H1 (cell line): Measurements from ENCODE around the gene VSTM2L. TPM values are rescaled to one million over a fixed set of nuclear protein-coding genes. Genes with fewer than 3 reads are reported as not detected.

Experiments used
- CTCF ChIA-PET: fragments of 300-600 bp; sonication (Branson Sonifier 250); formaldehyde crosslinking; loops from one replicate; lab custom pipeline; 2021; ENCODE audit not compliant: partially characterized antibody; lab: Charles Lee
- POLR2A ChIA-PET: fragments of 300-600 bp; sonication (Branson Sonifier 250); formaldehyde crosslinking; loops from one replicate; lab custom pipeline; 2021; ENCODE audit warnings: inconsistent platforms; ENCODE audit not compliant: partially characterized antibody; lab: Charles Lee
- DNase-seq, 2 experiments: peaks; one replicate each; pipeline versions ENCODE4 v3.0.0 to v3.0.0-alpha.2; 2010 to 2022; ENCODE audit warnings: low spot score in 2 of 2, low read depth in 1 of 2, mixed read lengths in 1 of 2
- FAIRE-seq: peaks from 2 replicates; lab custom pipeline; 2011; peaks lifted over from hg19 to GRCh38; lab: Jason Lieb, UNC
- H2AFZ ChIP-seq: 2 replicates; pipeline ENCODE4 v1.8.1; 2012; ENCODE audit warnings: low read length, inconsistent platforms
- H2AK5ac ChIP-seq: 2 replicates; pipeline ENCODE4 v1.6.1; 2013; ENCODE audit warnings: low read depth, low read length
- H2BK120ac ChIP-seq: replicated peaks from 2 replicates; pipeline ENCODE3; 2013; ENCODE audit warnings: low read depth, low read length, inconsistent platforms
- H2BK12ac ChIP-seq: 2 replicates; pipeline ENCODE4 v1.6.1; 2013; ENCODE audit warnings: low read depth, low read length
- H2BK15ac ChIP-seq: 2 replicates; pipeline ENCODE4 v1.6.1; 2013; ENCODE audit warnings: low read length
- H2BK20ac ChIP-seq: 2 replicates; pipeline ENCODE4 v1.6.1; 2013; ENCODE audit warnings: low read length
- H2BK5ac ChIP-seq: 2 replicates; pipeline ENCODE4 v1.6.1; 2013; ENCODE audit warnings: low read depth, low read length
- H3K14ac ChIP-seq: 2 replicates; pipeline ENCODE4 v1.6.1; 2013; ENCODE audit warnings: inconsistent platforms; ENCODE audit not compliant: insufficient read length
- H3K18ac ChIP-seq: 2 replicates; pipeline ENCODE4 v1.6.1; 2013; ENCODE audit warnings: low read length; ENCODE audit errors: extremely low read depth
- H3K23ac ChIP-seq: 2 replicates; pipeline ENCODE4 v1.6.1; 2013; ENCODE audit warnings: inconsistent platforms; ENCODE audit not compliant: insufficient read length
- H3K23me2 ChIP-seq: 2 replicates; pipeline ENCODE4 v1.6.1; 2013; ENCODE audit warnings: low read depth, low read length
- H3K27ac ChIP-seq: 2 replicates; pipeline ENCODE4 v1.6.1; 2011; ENCODE audit warnings: low read depth, low read length, inconsistent platforms
- H3K27me3 ChIP-seq, 4 experiments: replicated peaks in 1 of 4; 1 replicate in 1 of 4; 2 replicates in 3 of 4; pipeline versions ENCODE4 v1.6.1 to v1.8.1; 2011 to 2013; ENCODE audit warnings: low read length in 3 of 4, mild to moderate bottlenecking in 3 of 4, inconsistent platforms in 2 of 4, mixed read lengths in 2 of 4, moderate library complexity in 1 of 4; ENCODE audit not compliant: control insufficient read depth in 3 of 4, insufficient read depth in 3 of 4; ENCODE audit errors: extremely low read depth in 1 of 4
- H3K36me3 ChIP-seq, 4 experiments: 2 replicates each; pipeline versions ENCODE4 v1.6.1 to v1.8.1; 2011 to 2013; ENCODE audit warnings: mild to moderate bottlenecking in 4 of 4, low read length in 3 of 4, moderate library complexity in 2 of 4, control low read depth in 1 of 4, inconsistent platforms in 1 of 4; ENCODE audit not compliant: insufficient read depth in 4 of 4, control insufficient read depth in 2 of 4
- H3K4ac ChIP-seq: replicated peaks from 2 replicates; pipeline ENCODE3; 2013; ENCODE audit warnings: low read length, low read depth, mixed read lengths, inconsistent platforms; ENCODE audit not compliant: insufficient read length
- H3K4me1 ChIP-seq, 4 experiments: replicated peaks in 1 of 4; 1 replicate in 1 of 4; 2 replicates in 3 of 4; pipeline versions ENCODE4 v1.6.1 to v1.8.1; 2011 to 2013; ENCODE audit warnings: low read length in 3 of 4, inconsistent platforms in 2 of 4, mixed read lengths in 1 of 4; ENCODE audit not compliant: insufficient read depth in 4 of 4, control insufficient read depth in 3 of 4
- H3K4me2 ChIP-seq, 2 experiments: 2 replicates each; pipeline versions ENCODE4 v1.6.1 to v1.8.1; 2011 to 2013; ENCODE audit warnings: low read depth in 2 of 2, low read length in 2 of 2, control low read depth in 1 of 2, inconsistent platforms in 1 of 2, mild to moderate bottlenecking in 1 of 2; ENCODE audit not compliant: insufficient read depth in 1 of 2
- H3K4me3 ChIP-seq, 4 experiments: fragments of 200-600, 300-600 bp in 1 of 4; sonication (generic), shearing (Covaris generic), sonication (Bioruptor Twin) in 1 of 4; 2 replicates each; pipeline versions ENCODE4 v1.5.1 to v1.8.1; 2011 to 2016; ENCODE audit warnings: low read length in 4 of 4, low read depth in 3 of 4, control low read depth in 2 of 4, inconsistent platforms in 2 of 4, mild to moderate bottlenecking in 2 of 4, mixed read lengths in 1 of 4, moderate library complexity in 1 of 4; ENCODE audit not compliant: insufficient read depth in 2 of 4; ENCODE audit errors: extremely low read depth in 1 of 4
- H3K56ac ChIP-seq: replicated peaks from 2 replicates; pipeline ENCODE3; 2013; ENCODE audit warnings: low read depth, mild to moderate bottlenecking, mixed read lengths, low read length, inconsistent platforms; ENCODE audit not compliant: insufficient read length
- H3K79me1 ChIP-seq: 2 replicates; pipeline ENCODE4 v1.6.1; 2013; ENCODE audit warnings: low read depth, low read length, control low read depth
- H3K79me2 ChIP-seq, 2 experiments: 2 replicates each; pipeline versions ENCODE4 v1.6.1 to v1.8.1; 2012 to 2013; ENCODE audit warnings: low read length in 2 of 2, mild to moderate bottlenecking in 2 of 2, inconsistent platforms in 1 of 2; ENCODE audit not compliant: insufficient read depth in 2 of 2, control insufficient read depth in 1 of 2
- H3K9ac ChIP-seq, 4 experiments: replicated peaks in 1 of 4; 1 replicate in 1 of 4; 2 replicates in 3 of 4; pipeline versions ENCODE4 v1.6.1 to v1.8.1; 2011 to 2013; ENCODE audit warnings: low read depth in 3 of 4, low read length in 3 of 4, control low read depth in 2 of 4, mild to moderate bottlenecking in 2 of 4, moderate library complexity in 2 of 4, inconsistent platforms in 1 of 4; ENCODE audit errors: extremely low read depth in 1 of 4
- H3K9me3 ChIP-seq, 2 experiments: 2 replicates each; pipeline versions ENCODE4 v1.6.1 to v1.8.1; 2012 to 2013; ENCODE audit warnings: mild to moderate bottlenecking in 2 of 2, moderate library complexity in 2 of 2, control low read depth in 1 of 2, inconsistent platforms in 1 of 2, low read depth in 1 of 2, low read length in 1 of 2, mixed read lengths in 1 of 2; ENCODE audit not compliant: insufficient read depth in 2 of 2
- H4K20me1 ChIP-seq, 2 experiments: replicated peaks in 1 of 2; 2 replicates each; pipeline versions ENCODE3 to v1.8.1; 2011 to 2013; ENCODE audit warnings: inconsistent platforms in 2 of 2, low read length in 2 of 2, mild to moderate bottlenecking in 1 of 2; ENCODE audit not compliant: insufficient read depth in 2 of 2, control insufficient read depth in 1 of 2
- H4K5ac ChIP-seq: 2 replicates; pipeline ENCODE4 v1.6.1; 2013; ENCODE audit warnings: low read length, low read depth, mixed read lengths, inconsistent platforms; ENCODE audit not compliant: insufficient read length
- H4K8ac ChIP-seq: 2 replicates; pipeline ENCODE4 v1.8.0; 2013; ENCODE audit warnings: mild to moderate bottlenecking, moderate library complexity, low read length, inconsistent platforms; ENCODE audit not compliant: insufficient read depth; ENCODE audit errors: extremely low read depth
- H4K91ac ChIP-seq: replicated peaks from 2 replicates; pipeline ENCODE3; 2013; ENCODE audit warnings: low read length, mixed read lengths, inconsistent platforms; ENCODE audit not compliant: insufficient read length
- CBX5 ChIP-seq: fragments of 300-800, 300-1000 bp; sonication (generic); IDR thresholded peaks from 2 replicates; pipeline ENCODE4 v1.7.1; 2016; ENCODE audit warnings: antibody characterized with exemption, low read length, low read depth
- HDAC2 ChIP-seq, 2 experiments: fragments of 300-600 bp in 1 of 2; sonication (generic) in 1 of 2; IDR thresholded peaks; 2 replicates each; pipeline ENCODE4 v1.6.1; 2011 to 2012; ENCODE audit warnings: low read depth in 2 of 2, low read length in 2 of 2, mild to moderate bottlenecking in 2 of 2, moderate library complexity in 2 of 2, borderline replicate concordance in 1 of 2, inconsistent platforms in 1 of 2
- POU5F1 ChIP-seq: IDR thresholded peaks from 2 replicates; pipeline ENCODE4 v1.6.1; 2011; ENCODE audit warnings: low read depth, mild to moderate bottlenecking, low read length, moderate library complexity
- SIN3A ChIP-seq, 2 experiments: IDR thresholded peaks in 1 of 2; conservative IDR thresholded peaks in 1 of 2; 2 replicates each; pipeline ENCODE4 v1.6.1; 2011 to 2012; ENCODE audit warnings: low read length in 2 of 2, improper control_type of control experiment in 1 of 2, low read depth in 1 of 2, mild to moderate bottlenecking in 1 of 2
- SIX5 ChIP-seq: IDR thresholded peaks from 2 replicates; pipeline ENCODE4 v1.6.1; 2011; ENCODE audit warnings: mild to moderate bottlenecking, low read depth, low read length
- TCF12 ChIP-seq: IDR thresholded peaks from 2 replicates; pipeline ENCODE4 v1.6.1; 2011; ENCODE audit warnings: low read depth, mild to moderate bottlenecking, low read length
- WGBS, 2 experiments: shearing (Covaris generic) in 1 of 2; methylation state at CpG; one replicate each; pipeline versions ENCODE4 v1.1.6 to v1.1.7; 2013 to 2015; ENCODE audit warnings: low lambda C conversion rate in 2 of 2, mixed read lengths in 2 of 2, inconsistent platforms in 1 of 2, low coverage in 1 of 2, missing lambda C conversion rate in 1 of 2; ENCODE audit not compliant: insufficient replicate concordance in 2 of 2, insufficient coverage in 1 of 2, insufficient read length in 1 of 2; ENCODE audit errors: extremely low coverage in 1 of 2, missing lambda C conversion rate in 1 of 2; 5-methylcytosine and 5-hydroxymethylcytosine counted together
- polyA plus RNA-seq, 7 experiments: library from polyadenylated mRNA; depleted of rRNA in 3 of 7; stranded (reverse) in 5 of 7; unstranded in 2 of 7; fragments of >200 nt in 5 of 7; fragments of 200-250 nt in 2 of 7; gene quantifications; 1 replicate in 5 of 7; 2 replicates in 1 of 7; 4 replicates in 1 of 7; pipeline versions ENCODE4 v1.2.1 to v1.2.3, GENCODE V29; 2011 to 2013; ENCODE audit warnings: missing spikeins in 2 of 7, mixed read lengths in 2 of 7
- total RNA-seq: library from RNA; stranded (reverse); fragmentation: NEBNext Ultra II Directional; extraction: Animal tissue kit (Norgen Biotek cat#: 25700); gene quantifications from 2 replicates; pipeline ENCODE4 v1.2.1, GENCODE V29; 2021

The VSTM2L gene
- total and polyA plus RNA-seq, 2 of the 8 experiments (the other 6 are each of a cell fraction or from before 2014, with no cell fraction given): 1.3 to 3.2 TPM

DNA sequence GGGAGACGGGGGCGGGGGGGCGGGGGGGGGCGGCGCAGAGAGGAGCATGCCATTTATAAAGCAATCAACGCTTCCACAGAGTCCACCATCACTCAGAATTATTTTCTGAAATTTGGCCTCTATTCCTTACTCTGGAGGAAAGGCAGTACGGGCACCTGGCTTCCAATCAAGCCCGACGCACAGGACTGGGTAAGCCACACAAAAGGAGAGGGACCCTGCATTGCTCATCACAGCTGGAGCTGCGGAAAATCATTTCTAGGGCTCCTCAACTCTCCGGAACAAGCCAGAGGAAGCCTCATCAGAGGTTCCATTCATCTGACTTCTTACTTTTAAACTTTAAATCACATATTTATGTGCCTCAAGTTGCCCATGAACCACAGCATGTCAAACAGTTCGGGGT lies 74.4 kb downstream of the VSTM2L start:
- H3K4ac ChIP-seq: no peak overlapping the region
- H3K36me3 ChIP-seq: no peaks in the 10 kb centered on the region
- H2BK15ac ChIP-seq: no peak overlapping the region
- no peak overlapping the region; a peak in 1 of 8 replicates for H3K4me3 ChIP-seq
- H3K56ac ChIP-seq: no peak overlapping the region
- WGBS, 2 experiments: 59% methylated on average over 6 of the region's 12 CpGs; no CpG with 5 or more reads in 1 of the 2 experiments
- no peak overlapping the region for H3K9ac ChIP-seq
- peak overlapping the region; percentile 39 to 53; a peak in 2 of 4 replicates for H3K4me2 ChIP-seq
- H4K91ac ChIP-seq: no peak overlapping the region
- peaks cover 3 to 10% (median 5%) of the 10 kb centered on the region in 4 experiments for H3K4me1 ChIP-seq
- no peak overlapping the region for H3K23ac ChIP-seq
- CTCF ChIA-PET: interaction anchor here (0.7 to 1.5 kb wide), 3 partner anchors 11 to 38 kb away, joined by 3 read pairs; no protein-coding TSS in a partner anchor
- no peak overlapping the region for H3K14ac ChIP-seq
- no peak overlapping the region for H3K18ac ChIP-seq
- FAIRE-seq: no peak
- no peak overlapping the region for H2BK5ac ChIP-seq
- no peaks in the 10 kb centered on the region for H3K79me2 ChIP-seq
- POLR2A ChIA-PET: interaction anchor here (1.1 kb wide), 1 partner anchor 62 kb away, joined by 3 read pairs; no protein-coding TSS in a partner anchor
- peaks cover 0 to 6% (median 0%) of the 10 kb centered on the region in 4 experiments; a peak in 2 of 7 replicates for H3K27me3 ChIP-seq
- no peak for TF ChIP-seq POU5F1
- no peak for TF ChIP-seq HDAC2 (IDR thresholded peaks at IDR 0.05; ENCODE audit: borderline replicate concordance in 1 of 2, low read depth in 2 of 2, low read length in 2 of 2)
- no peak for TF ChIP-seq TCF12
- no peak for TF ChIP-seq CBX5
- no peak for TF ChIP-seq SIX5
- TF ChIP-seq SIN3A (conservative IDR thresholded peaks at IDR 0.05 in 1 of 2, IDR thresholded peaks at IDR 0.05 in 1 of 2; ENCODE audit: low read depth in 1 of 2, low read length in 2 of 2): no peak
- H4K8ac ChIP-seq: no peak overlapping the region
- H3K79me1 ChIP-seq: no peaks in the 10 kb centered on the region
- no peak overlapping the region for H2AFZ ChIP-seq
- H2BK20ac ChIP-seq: 0 out of 2 replicates have a peak overlapping the region, but pooled peaks have one; percentile 75
- no peak overlapping the region for H3K27ac ChIP-seq
- no peak overlapping the region for H2AK5ac ChIP-seq
- no peak overlapping the region for H4K5ac ChIP-seq
- H3K23me2 ChIP-seq: no peaks in the 10 kb centered on the region; the same call in none of the 2 replicates
- H3K9me3 ChIP-seq: no peaks in the 10 kb centered on the region
- no peak overlapping the region for H2BK120ac ChIP-seq
- DNase-seq: no peak
- H4K20me1 ChIP-seq: peaks cover 3 to 5% of the 10 kb centered on the region in 2 experiments
- no peak overlapping the region for H2BK12ac ChIP-seq
